ENCODE results near the gene DMRTA2. TPM values are rescaled to one million over a fixed set of nuclear protein-coding genes. Genes with fewer than 3 reads are reported as not detected.

Gene DMRTA2
- total and polyA plus RNA-seq, 2 of the 8 experiments (the other 6 are each of a cell fraction or from before 2014, with no cell fraction given), result not detected

DNA sequence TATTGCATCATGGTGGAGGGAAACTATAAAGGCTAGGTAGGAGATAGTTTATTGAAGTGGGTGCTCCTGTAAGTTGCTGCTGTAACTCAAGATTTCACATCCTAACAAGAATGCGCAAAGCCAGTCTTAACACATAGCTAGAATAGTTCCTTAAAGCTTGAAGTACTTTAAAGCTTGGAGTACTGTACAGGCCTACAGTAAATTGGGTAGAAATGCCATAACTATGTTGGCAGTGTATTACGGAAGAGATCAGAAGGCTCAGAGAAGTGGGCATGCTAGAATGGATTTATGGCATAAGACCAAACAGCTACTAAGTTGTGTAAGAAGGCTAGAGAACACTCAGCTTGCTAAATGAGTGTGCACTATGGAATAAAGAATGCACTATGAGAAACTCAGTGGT is 44.5 kb downstream of the DMRTA2 start:
- Histone ChIP-seq H3K18ac (ENCODE audit: extremely low read depth, low read length) (no peak overlapping the region), H3K4me1 (replicated peaks in 1 of 4; ENCODE audit: control insufficient read depth in 3 of 4, insufficient read depth in 4 of 4, low read length in 3 of 4) (no peaks in the 10 kb centered on the region), H3K79me1 (ENCODE audit: low read depth, low read length) (no peaks in the 10 kb centered on the region), H4K20me1 (replicated peaks in 1 of 2; ENCODE audit: control insufficient read depth in 1 of 2, insufficient read depth in 2 of 2, low read length in 2 of 2) (no peaks in the 10 kb centered on the region), H2AFZ (ENCODE audit: low read length) (no peak overlapping the region), H3K23ac (ENCODE audit: insufficient read length) (no peak overlapping the region), H3K14ac (ENCODE audit: insufficient read length) (no peak overlapping the region), H3K36me3 (ENCODE audit: control insufficient read depth in 2 of 4, insufficient read depth in 4 of 4, low read length in 3 of 4) (no peaks in the 10 kb centered on the region), H3K79me2 (ENCODE audit: control insufficient read depth in 1 of 2, insufficient read depth in 2 of 2, low read length in 2 of 2) (no peaks in the 10 kb centered on the region), H2BK20ac (ENCODE audit: low read length) (no peak overlapping the region), H2AK5ac (ENCODE audit: low read depth, low read length) (no peak overlapping the region), H2BK5ac (ENCODE audit: low read depth, low read length) (no peak overlapping the region), H4K5ac (ENCODE audit: insufficient read length, low read depth, low read length) (no peak overlapping the region), H3K4me2 (ENCODE audit: insufficient read depth in 1 of 2, low read depth in 2 of 2, low read length in 2 of 2) (no peak overlapping the region), H4K91ac (replicated peaks; ENCODE audit: insufficient read length, low read length) (no peak overlapping the region), H3K27me3 (replicated peaks in 1 of 4; ENCODE audit: control insufficient read depth in 3 of 4, extremely low read depth in 1 of 4, insufficient read depth in 3 of 4, low read length in 3 of 4) (no peaks in the 10 kb centered on the region), H3K4me3 (ENCODE audit: extremely low read depth in 1 of 4, insufficient read depth in 2 of 4, low read depth in 3 of 4, low read length in 4 of 4) (no peak overlapping the region), H2BK120ac (replicated peaks; ENCODE audit: low read depth, low read length) (no peak overlapping the region), H3K56ac (replicated peaks; ENCODE audit: insufficient read length, low read depth, low read length) (no peak overlapping the region), H3K9ac (replicated peaks in 1 of 4; ENCODE audit: extremely low read depth in 1 of 4, low read depth in 3 of 4, low read length in 3 of 4) (no peak overlapping the region), H3K23me2 (ENCODE audit: low read depth, low read length) (no peaks in the 10 kb centered on the region), H2BK12ac (ENCODE audit: low read depth, low read length) (no peak overlapping the region), H3K4ac (replicated peaks; ENCODE audit: insufficient read length, low read depth, low read length) (no peak overlapping the region), H3K27ac (ENCODE audit: low read depth, low read length) (no peak overlapping the region), H3K9me3 (ENCODE audit: insufficient read depth in 2 of 2, low read depth in 1 of 2, low read length in 1 of 2) (no peaks in the 10 kb centered on the region; a peak in 1 of 4 replicates), H2BK15ac (ENCODE audit: low read length) (no peak overlapping the region), H4K8ac (ENCODE audit: extremely low read depth, insufficient read depth, low read length) (no peak overlapping the region)
- CTCF ChIA-PET (ENCODE audit: partially characterized antibody), result interaction anchor here (1.0 to 2.5 kb wide), 6 partner anchors 9 to 242 kb away, joined by 3 to 10 read pairs (median 6); no protein-coding TSS in a partner anchor
- POLR2A ChIA-PET (ENCODE audit: partially characterized antibody), result no interaction called here
- no peak for FAIRE-seq
- 98% methylated on average over 2 of the region's 2 CpGs; no CpG with 5 or more reads in 1 of the 2 experiments for WGBS, 2 experiments (ENCODE audit: extremely low coverage in 1 of 2, insufficient coverage in 1 of 2, insufficient read length in 1 of 2, insufficient replicate concordance in 2 of 2, low coverage in 1 of 2, low lambda C conversion rate in 2 of 2, missing lambda C conversion rate in 1 of 2)
- no peak for DNase-seq (ENCODE audit: low read depth in 1 of 2, low spot score in 2 of 2)
- TF ChIP-seq NRF1 (IDR thresholded peaks at IDR 0.05; ENCODE audit: low read depth, low read length) (no peak), SP4 (IDR thresholded peaks at IDR 0.05; ENCODE audit: low read length) (no peak), ZNF274 (IDR thresholded peaks at IDR 0.05; ENCODE audit: borderline replicate concordance, extremely low read depth, low read length) (no peak), SIRT6 (IDR thresholded peaks at IDR 0.05; ENCODE audit: low read length) (no peak), CTBP2 (IDR thresholded peaks at IDR 0.05; ENCODE audit: borderline replicate concordance, insufficient read depth, insufficient read length, low read length) (no peak), SIN3A (conservative IDR thresholded peaks at IDR 0.05 in 1 of 2, IDR thresholded peaks at IDR 0.05 in 1 of 2; ENCODE audit: low read depth in 1 of 2, low read length in 2 of 2) (no peak), KDM5A (IDR thresholded peaks at IDR 0.05; ENCODE audit: low read length) (no peak), TEAD4 (IDR thresholded peaks at IDR 0.05; ENCODE audit: low read depth, low read length) (no peak), PHF8 (conservative IDR thresholded peaks at IDR 0.05; ENCODE audit: low read depth, low read length) (no peak)
- TF ChIP-seq, protein P1, sequence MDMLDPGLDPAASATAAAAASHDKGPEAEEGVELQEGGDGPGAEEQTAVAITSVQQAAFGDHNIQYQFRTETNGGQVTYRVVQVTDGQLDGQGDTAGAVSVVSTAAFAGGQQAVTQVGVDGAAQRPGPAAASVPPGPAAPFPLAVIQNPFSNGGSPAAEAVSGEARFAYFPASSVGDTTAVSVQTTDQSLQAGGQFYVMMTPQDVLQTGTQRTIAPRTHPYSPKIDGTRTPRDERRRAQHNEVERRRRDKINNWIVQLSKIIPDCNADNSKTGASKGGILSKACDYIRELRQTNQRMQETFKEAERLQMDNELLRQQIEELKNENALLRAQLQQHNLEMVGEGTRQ (IDR thresholded peaks at IDR 0.05; ENCODE audit: low read length), result no peak

All from H1 (cell line).